Left ventricle myocardium inferior (tissue), 1 donor: ENCODE measurements around the gene PRKCZ. TPM values are rescaled to one million over a fixed set of nuclear protein-coding genes. Genes with fewer than 3 reads are reported as not detected.

Experiments
- DNase-seq: peaks from one replicate; pipeline ENCODE4 v3.0.0-alpha.2; 2020
- H3K27ac ChIP-seq: fragments of 200-600 bp; replicated peaks from 2 replicates; pipeline ENCODE4 v1.8.0; 2021
- H3K27me3 ChIP-seq: fragments of 200-600 bp; 2 replicates; pipeline ENCODE4 v1.8.0; 2021; ENCODE audit warnings: low read depth
- H3K36me3 ChIP-seq: fragments of 200-600 bp; 2 replicates; pipeline ENCODE4 v1.8.0; 2021
- H3K4me1 ChIP-seq: fragments of 200-600 bp; 2 replicates; pipeline ENCODE4 v1.8.0; 2021
- H3K4me3 ChIP-seq: fragments of 200-600 bp; 2 replicates; pipeline ENCODE4 v1.8.0; 2021; ENCODE audit warnings: mild to moderate bottlenecking, moderate library complexity
- H3K9me3 ChIP-seq: fragments of 200-600 bp; replicated peaks from 2 replicates; pipeline ENCODE4 v1.8.0; 2021
- intact Hi-C: fragments of 100-400 bp; cut with micrococcal nuclease; formaldehyde crosslinking; loops from one replicate; pipeline ENCODE4 v1.11.0; 2022
- total RNA-seq: library from RNA; stranded (reverse); fragmentation: NEBNext Ultra II Directional; extraction: Animal tissue kit (Norgen Biotek cat#: 25700); gene quantifications from one replicate; pipeline ENCODE4 v1.2.1, GENCODE V29; 2021
- TF ChIP-seq, protein P1 (sequence below): fragments of 200-600 bp; IDR thresholded peaks from 2 replicates; pipeline ENCODE4 v1.8.0; 2021; ENCODE audit warnings: antibody characterized with exemption, mild to moderate bottlenecking, borderline replicate concordance
- donor health status: DM: no; HTN: yes; CAD: no; lungs with severe emphysema.

The PRKCZ gene
- total RNA-seq, 1 donor from 2014 or later: 19.1 TPM

- intact Hi-C loops: no loop called here
Observed at GRCh38 chr1:2101946-2102345, 51.7 kb downstream of the PRKCZ start.

GRCh38 chr1:2102753-2103152 lies 52.5 kb downstream of the PRKCZ start:
- no peak overlapping the region for H3K27ac ChIP-seq
- no peak overlapping the region for H3K4me3 ChIP-seq
- intact Hi-C loops: no loop called here
- no peaks in the 10 kb centered on the region for H3K9me3 ChIP-seq
- DNase-seq: peak; percentile 1
- TF ChIP-seq, protein P1, sequence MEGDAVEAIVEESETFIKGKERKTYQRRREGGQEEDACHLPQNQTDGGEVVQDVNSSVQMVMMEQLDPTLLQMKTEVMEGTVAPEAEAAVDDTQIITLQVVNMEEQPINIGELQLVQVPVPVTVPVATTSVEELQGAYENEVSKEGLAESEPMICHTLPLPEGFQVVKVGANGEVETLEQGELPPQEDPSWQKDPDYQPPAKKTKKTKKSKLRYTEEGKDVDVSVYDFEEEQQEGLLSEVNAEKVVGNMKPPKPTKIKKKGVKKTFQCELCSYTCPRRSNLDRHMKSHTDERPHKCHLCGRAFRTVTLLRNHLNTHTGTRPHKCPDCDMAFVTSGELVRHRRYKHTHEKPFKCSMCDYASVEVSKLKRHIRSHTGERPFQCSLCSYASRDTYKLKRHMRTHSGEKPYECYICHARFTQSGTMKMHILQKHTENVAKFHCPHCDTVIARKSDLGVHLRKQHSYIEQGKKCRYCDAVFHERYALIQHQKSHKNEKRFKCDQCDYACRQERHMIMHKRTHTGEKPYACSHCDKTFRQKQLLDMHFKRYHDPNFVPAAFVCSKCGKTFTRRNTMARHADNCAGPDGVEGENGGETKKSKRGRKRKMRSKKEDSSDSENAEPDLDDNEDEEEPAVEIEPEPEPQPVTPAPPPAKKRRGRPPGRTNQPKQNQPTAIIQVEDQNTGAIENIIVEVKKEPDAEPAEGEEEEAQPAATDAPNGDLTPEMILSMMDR: no peak
- no peaks in the 10 kb centered on the region for H3K36me3 ChIP-seq
- H3K4me1 ChIP-seq: peaks cover 5% of the 10 kb centered on the region
- H3K27me3 ChIP-seq: no peaks in the 10 kb centered on the region

More at GRCh38 chr1:2101946-2102345, 51.7 kb downstream of the PRKCZ start:
- Histone ChIP-seq H3K27ac (no peak overlapping the region), H3K9me3 (no peaks in the 10 kb centered on the region), H3K36me3 (no peaks in the 10 kb centered on the region), H3K4me3 (no peak overlapping the region), H3K27me3 (no peaks in the 10 kb centered on the region), H3K4me1 (peaks cover 5% of the 10 kb centered on the region)
- no peak for DNase-seq
- TF ChIP-seq, protein P1: no peak

DNA sequence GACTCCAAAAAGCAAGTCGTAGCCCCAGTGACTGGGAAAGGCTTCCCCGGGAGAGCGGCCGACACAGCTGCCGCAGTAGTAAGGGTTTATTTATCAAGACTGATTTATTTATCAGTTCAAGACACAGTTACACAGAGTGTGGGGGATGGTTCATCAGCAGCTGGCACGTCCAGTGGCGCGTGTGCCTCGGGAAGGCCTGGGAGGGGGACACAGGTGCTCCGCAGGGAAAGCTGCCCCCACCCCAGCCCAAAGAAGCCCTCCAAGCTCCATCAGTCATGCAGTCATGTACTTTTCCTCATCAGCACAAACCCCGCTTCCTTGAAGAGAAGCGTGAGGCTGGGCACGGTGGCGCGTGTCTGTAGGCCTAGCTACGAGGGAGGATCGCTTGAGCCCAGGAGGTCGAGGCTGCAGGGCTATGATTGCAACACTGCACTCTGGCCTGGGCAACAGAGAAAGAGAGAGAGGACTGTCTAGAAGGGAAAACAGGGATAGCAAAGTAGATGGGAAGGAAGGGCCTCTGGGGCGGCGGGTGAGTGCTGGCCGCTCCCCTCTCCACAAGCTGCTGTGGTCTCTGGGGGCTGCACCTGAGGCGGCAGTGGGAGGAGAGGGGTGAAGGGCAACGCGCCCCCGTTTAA lies 53.2 kb downstream of the PRKCZ start:
- Histone ChIP-seq H3K9me3 (no peaks in the 10 kb centered on the region), H3K4me1 (peaks cover 5% of the 10 kb centered on the region), H3K4me3 (no peak overlapping the region), H3K36me3 (no peaks in the 10 kb centered on the region), H3K27ac (no peak overlapping the region), H3K27me3 (no peaks in the 10 kb centered on the region)
- TF ChIP-seq, protein P1: no peak
- peak; percentile 1 for DNase-seq
- intact Hi-C loops: no loop called here

DNA sequence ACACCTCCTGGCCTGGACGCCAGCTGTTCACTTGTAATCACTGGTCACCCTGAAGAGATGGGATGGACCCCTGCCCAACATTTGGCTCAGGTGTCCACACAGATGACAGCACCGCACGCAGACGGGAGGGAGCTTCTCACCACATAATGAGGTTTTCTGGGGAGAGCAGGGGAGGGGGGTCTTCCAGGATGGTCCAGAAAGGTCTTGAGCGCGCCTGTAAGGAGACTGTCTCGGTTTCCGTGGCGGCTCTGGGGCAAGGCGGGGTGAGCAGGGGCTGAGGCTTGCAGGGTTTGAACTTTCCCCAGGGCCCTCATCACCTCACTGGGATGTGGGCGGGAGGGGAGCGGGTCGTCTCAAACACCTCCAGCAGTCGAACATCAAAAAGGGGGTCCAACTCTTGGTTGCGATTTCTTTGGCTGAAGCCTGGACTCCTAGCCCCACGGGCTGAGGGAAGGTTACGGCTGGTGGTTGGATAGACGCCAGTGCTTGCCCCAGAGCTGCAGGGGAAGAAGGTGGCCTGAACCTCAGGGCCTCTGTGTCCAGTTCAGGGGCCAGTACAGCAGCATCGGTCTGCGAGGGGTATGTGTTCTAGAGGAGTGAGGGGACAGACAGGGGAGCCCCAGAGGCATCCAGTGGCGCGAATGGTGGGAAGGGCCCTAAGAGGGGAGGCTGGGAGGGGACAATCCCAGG lies 53.8 kb downstream of the PRKCZ start:
- intact Hi-C loops: no loop called here
- Histone ChIP-seq H3K36me3 (no peaks in the 10 kb centered on the region), H3K4me1 (peaks cover 5% of the 10 kb centered on the region), H3K27ac (no peak overlapping the region), H3K27me3 (no peaks in the 10 kb centered on the region), H3K4me3 (no peak overlapping the region), H3K9me3 (no peaks in the 10 kb centered on the region)
- TF ChIP-seq, protein P1: no peak
- DNase-seq: no peak

GRCh38 chr1:2104621-2105427 lies 54.6 kb downstream of the PRKCZ start:
- Histone ChIP-seq H3K9me3 (no peaks in the 10 kb centered on the region), H3K27ac (no peak overlapping the region), H3K4me1 (peaks cover 5% of the 10 kb centered on the region), H3K27me3 (no peaks in the 10 kb centered on the region), H3K4me3 (no peak overlapping the region), H3K36me3 (no peaks in the 10 kb centered on the region)
- TF ChIP-seq, protein P1: no peak
- intact Hi-C loops: no loop called here
- no peak for DNase-seq
